GM21515 (cell line): ENCODE results near the gene TUB.
A peak's percentile ranks its signal among the peaks of the same experiment; 100 is the strongest.

Experiments used
- ATAC-seq: cut with Tn5 transposase; IDR thresholded peaks from one replicate; pipeline ENCODE4 v1.9.1; 2021; ENCODE audit not compliant: unreplicated experiment

The TUB gene

GRCh38 chr11:8080674-8081590, at the start of gene TUB:
TUB (plus strand) TSS chr11:8081211; CDS start chr11:8081511, 300 bp downstream.
- no peak for ATAC-seq

GRCh38 chr11:8031248-8032115, 49.5 kb upstream of the TUB start:
- no peak for ATAC-seq

- no peak for ATAC-seq
Observed at GRCh38 chr11:8032122-8032521, 48.9 kb upstream of the TUB start.

GRCh38 chr11:8032576-8033304, 48.3 kb upstream of the TUB start:
- no peak for ATAC-seq

- ATAC-seq = peak; percentile 74
Observed at GRCh38 chr11:8033305-8034105, 47.5 kb upstream of the TUB start.

- ATAC-seq = no peak
Observed at GRCh38 chr11:8034106-8034585, 46.9 kb upstream of the TUB start.

- ATAC-seq = no peak
Observed at GRCh38 chr11:8034604-8035190, 46.3 kb upstream of the TUB start.

GRCh38 chr11:8035200-8035855, 45.7 kb upstream of the TUB start:
- no peak for ATAC-seq

- no peak for ATAC-seq
Observed at GRCh38 chr11:8036002-8036802, 44.8 kb upstream of the TUB start.

- ATAC-seq = no peak
Observed at GRCh38 chr11:8036986-8037385, 44.0 kb upstream of the TUB start.

GRCh38 chr11:8038393-8038792, 42.6 kb upstream of the TUB start:
- ATAC-seq = no peak

- no peak for ATAC-seq
Observed at GRCh38 chr11:8038811-8039529, 42.0 kb upstream of the TUB start.

GRCh38 chr11:8039530-8040260, 41.3 kb upstream of the TUB start:
- no peak for ATAC-seq

GRCh38 chr11:8040261-8040920, 40.6 kb upstream of the TUB start:
- ATAC-seq = no peak

- ATAC-seq = no peak
Observed at GRCh38 chr11:8040921-8041285, 40.1 kb upstream of the TUB start.

GRCh38 chr11:8041576-8041975, 39.4 kb upstream of the TUB start:
- ATAC-seq = no peak

GRCh38 chr11:8043756-8044155, 37.3 kb upstream of the TUB start:
- ATAC-seq = no peak
